SK-N-SH (cell line): ENCODE data around the gene PPIL1. TPM values are rescaled to one million over a fixed set of nuclear protein-coding genes. Genes with fewer than 3 reads are reported as not detected.
A peak's percentile ranks its signal among the peaks of the same experiment; 100 is the strongest.

Source experiments
- CTCF ChIA-PET: fragments of 300-600, 350-600 bp; formaldehyde crosslinking; extraction: SDS; loops from one replicate; lab custom pipeline; 2021; lab: Yijun Ruan, JAX
- POLR2A ChIA-PET: fragments of 350-600 bp; sonication (Branson Sonifier 250); formaldehyde crosslinking; extraction: SDS; loops from one replicate; lab custom pipeline; 2020; ENCODE audit warnings: antibody characterized with exemption, inconsistent platforms; lab: Yijun Ruan, JAX
- DNase-seq: peaks from one replicate; pipeline ENCODE4 v3.0.0; 2012
- H2AFZ ChIP-seq: fragments of 200-600 bp; sonication (generic); 2 replicates; pipeline ENCODE4 v1.8.1; 2016; ENCODE audit warnings: antibody characterized with exemption, mild to moderate bottlenecking, low read depth
- H3F3A ChIP-seq: fragments of 200-600 bp; sonication (generic); replicated peaks from 2 replicates; pipeline ENCODE3; 2016; ENCODE audit warnings: antibody characterized with exemption, mild to moderate bottlenecking; ENCODE audit not compliant: insufficient read depth
- H3K27ac ChIP-seq, 2 experiments: fragments of 200-500 bp in 1 of 2; fragments of 200-600 bp in 1 of 2; sonication (Bioruptor generic) in 1 of 2; sonication (generic), shearing (Covaris generic) in 1 of 2; 2 replicates each; pipeline versions ENCODE4 v1.5.1 to v1.6.1; 2014 to 2016; ENCODE audit warnings: low read depth in 2 of 2, inconsistent platforms in 1 of 2, low read length in 1 of 2, mild to moderate bottlenecking in 1 of 2, mixed read lengths in 1 of 2
- H3K27me3 ChIP-seq: fragments of 200-600 bp; sonication (generic), shearing (Covaris generic); 2 replicates; pipeline ENCODE4 v1.6.1; 2016; ENCODE audit warnings: mixed run types; ENCODE audit not compliant: insufficient read depth
- H3K36me3 ChIP-seq, 2 experiments: fragments of 200-500 bp in 1 of 2; fragments of 200-600 bp in 1 of 2; sonication (Bioruptor generic) in 1 of 2; sonication (generic) in 1 of 2; replicated peaks in 1 of 2; 2 replicates each; pipeline versions ENCODE3 to v1.5.1; 2014 to 2016; ENCODE audit warnings: low read length in 1 of 2, mild to moderate bottlenecking in 1 of 2; ENCODE audit not compliant: insufficient read depth in 2 of 2, control insufficient read depth in 1 of 2
- H3K4me1 ChIP-seq, 2 experiments: fragments of 200-500 bp in 1 of 2; fragments of 200-600 bp in 1 of 2; sonication (Bioruptor generic) in 1 of 2; sonication (generic), shearing (Covaris generic) in 1 of 2; 2 replicates each; pipeline versions ENCODE4 v1.5.1 to v1.6.1; 2014 to 2016; ENCODE audit warnings: low read depth in 1 of 2, low read length in 1 of 2, mixed run types in 1 of 2; ENCODE audit not compliant: insufficient read depth in 2 of 2, control insufficient read depth in 1 of 2
- H3K4me2 ChIP-seq: fragments of 200-600 bp; sonication (generic), shearing (Covaris generic); 2 replicates; pipeline ENCODE4 v1.6.1; 2017; ENCODE audit warnings: mixed run types
- H3K4me3 ChIP-seq, 2 experiments: fragments of 200-500 bp in 1 of 2; fragments of 200-600 bp in 1 of 2; sonication (Bioruptor generic) in 1 of 2; sonication (generic), shearing (Covaris generic) in 1 of 2; 2 replicates each; pipeline versions ENCODE4 v1.5.1 to v1.8.1; 2014 to 2016; ENCODE audit warnings: low read depth in 2 of 2, inconsistent platforms in 1 of 2, low read length in 1 of 2, mild to moderate bottlenecking in 1 of 2, mixed read lengths in 1 of 2, moderate library complexity in 1 of 2
- H3K79me2 ChIP-seq: fragments of 200-600 bp; sonication (generic); 2 replicates; pipeline ENCODE4 v1.8.1; 2017; ENCODE audit warnings: mild to moderate bottlenecking; ENCODE audit not compliant: insufficient read depth
- H3K9ac ChIP-seq: fragments of 200-600 bp; sonication (generic); 2 replicates; pipeline ENCODE4 v1.6.1; 2017; ENCODE audit warnings: mixed run types
- H3K9me2 ChIP-seq: fragments of 200-600 bp; sonication (generic); 2 replicates; pipeline ENCODE4 v1.6.1; 2017; ENCODE audit warnings: mixed run types
- H3K9me3 ChIP-seq: fragments of 200-600 bp; sonication (generic); 2 replicates; pipeline ENCODE4 v1.6.1; 2017; ENCODE audit warnings: mixed run types, mild to moderate bottlenecking, moderate library complexity
- H4K20me1 ChIP-seq: fragments of 200-600 bp; sonication (generic); 2 replicates; pipeline ENCODE4 v1.6.1; 2017; ENCODE audit warnings: mild to moderate bottlenecking, mixed run types; ENCODE audit not compliant: insufficient read depth
- CHD2 ChIP-seq: fragments of 150-350 bp; IDR thresholded peaks from 2 replicates; pipeline ENCODE4 v1.6.1; 2018; ENCODE audit warnings: low read length; ENCODE audit not compliant: partially characterized antibody
- EZH2phosphoT487 ChIP-seq: fragments of 200-600 bp; sonication (generic); IDR thresholded peaks from 2 replicates; pipeline ENCODE4 v1.6.1; 2017; ENCODE audit warnings: low read depth, mixed run types, mild to moderate bottlenecking, antibody characterized with exemption, moderate library complexity, borderline replicate concordance
- FOSL2 ChIP-seq: IDR thresholded peaks from 2 replicates; pipeline ENCODE4 v1.4.0; 2012; ENCODE audit warnings: low read depth, mild to moderate bottlenecking, moderate library complexity, borderline replicate concordance
- FOXM1 ChIP-seq: IDR thresholded peaks from 2 replicates; pipeline ENCODE4 v1.4.0; 2012; ENCODE audit warnings: low read depth, mild to moderate bottlenecking
- JUND ChIP-seq: IDR thresholded peaks from 2 replicates; pipeline ENCODE4 v1.4.0; 2012
- MXI1 ChIP-seq: IDR thresholded peaks from 2 replicates; pipeline ENCODE4 v1.6.1; 2012; ENCODE audit warnings: mild to moderate bottlenecking, low read depth, low read length, improper control_type of control experiment
- NRF1 ChIP-seq: IDR thresholded peaks from 2 replicates; pipeline ENCODE4 v1.6.1; 2012; ENCODE audit warnings: low read depth, mild to moderate bottlenecking, low read length
- RCOR1 ChIP-seq: fragments of 150-350 bp; IDR thresholded peaks from 2 replicates; pipeline ENCODE4 v1.6.1; 2017; ENCODE audit warnings: antibody characterized with exemption, low read length
- RXRA ChIP-seq: IDR thresholded peaks from 2 replicates; pipeline ENCODE4 v1.4.0; 2012; ENCODE audit warnings: low read depth, mild to moderate bottlenecking, borderline replicate concordance
- SIN3A ChIP-seq: IDR thresholded peaks from 2 replicates; pipeline ENCODE4 v1.6.1; 2012; ENCODE audit warnings: low read depth, mild to moderate bottlenecking, low read length, moderate library complexity, borderline replicate concordance
- SMC3 ChIP-seq: IDR thresholded peaks from 2 replicates; pipeline ENCODE4 v1.6.1; 2012; ENCODE audit warnings: low read depth, low read length, improper control_type of control experiment
- TCF12 ChIP-seq: IDR thresholded peaks from 2 replicates; pipeline ENCODE4 v1.4.0; 2012
- TEAD4 ChIP-seq: IDR thresholded peaks from 2 replicates; pipeline ENCODE4 v1.4.0; 2012; ENCODE audit warnings: mild to moderate bottlenecking, borderline replicate concordance; ENCODE audit not compliant: insufficient read depth
- YY1 ChIP-seq: IDR thresholded peaks from 2 replicates; pipeline ENCODE4 v1.4.0; 2012; ENCODE audit warnings: low read depth, mild to moderate bottlenecking
- WGBS: methylation state at CpG from one replicate; pipeline ENCODE4 v1.1.6; 2017; ENCODE audit warnings: low lambda C conversion rate; 5-methylcytosine and 5-hydroxymethylcytosine counted together
- polyA plus RNA-seq, 3 experiments: library from polyadenylated mRNA; depleted of rRNA; stranded (reverse); fragments of >200 nt; gene quantifications; 2 replicates each; pipeline ENCODE4 v1.2.3, GENCODE V29; 2012
- TF ChIP-seq, protein P1 (sequence below): IDR thresholded peaks from 2 replicates; pipeline ENCODE4; 2012
- TF ChIP-seq, protein P2 (sequence below): fragments of 150-350 bp; IDR thresholded peaks from 2 replicates; pipeline ENCODE4 v1.6.1; 2016; ENCODE audit warnings: mild to moderate bottlenecking, low read depth, low read length
- TF ChIP-seq, protein P3 (sequence below): IDR thresholded peaks from 2 replicates; pipeline ENCODE4 v1.4.0; 2012; ENCODE audit warnings: low read depth

Gene PPIL1
- polyA plus RNA-seq, 1 of the 3 experiments (the other 2 are of a cell fraction): 36.6 TPM

DNA sequence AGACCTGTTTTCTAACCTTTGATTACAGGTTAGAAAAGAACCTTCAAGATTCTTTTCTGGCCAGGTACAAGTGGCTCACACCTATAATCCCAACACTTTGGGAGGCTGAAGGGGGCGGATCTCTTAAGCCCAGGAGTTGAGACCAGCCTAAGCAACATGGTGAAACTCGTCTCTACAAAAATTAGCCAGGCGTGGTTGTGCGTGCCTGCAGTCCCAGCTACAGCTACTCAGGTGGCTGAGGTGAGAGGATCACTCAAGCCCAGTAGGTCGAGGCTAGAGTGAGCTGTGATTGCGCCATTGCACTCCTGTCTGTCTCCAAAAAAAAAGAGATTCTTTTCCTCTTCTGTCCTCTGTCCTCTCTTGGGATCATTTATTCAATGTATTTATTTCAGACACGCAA is 14.5 kb downstream of the PPIL1 start:
- Histone ChIP-seq H3K4me2 (no peak overlapping the region), H3F3A (no peaks in the 10 kb centered on the region), H3K79me2 (peaks cover 35% of the 10 kb centered on the region), H3K36me3 (peaks cover 15 to 35% of the 10 kb centered on the region in 2 experiments), H3K27ac (no peak overlapping the region), H2AFZ (no peak overlapping the region), H3K9ac (no peak overlapping the region), H3K4me3 (no peak overlapping the region), H4K20me1 (no peaks in the 10 kb centered on the region), H3K4me1 (peaks cover 0 to 12% of the 10 kb centered on the region in 2 experiments; a peak in 1 of 4 replicates), H3K9me2 (no peaks in the 10 kb centered on the region), H3K27me3 (no peaks in the 10 kb centered on the region), H3K9me3 (no peaks in the 10 kb centered on the region)
- WGBS: 95% methylated on average over 7 of the region's 7 CpGs
- DNase-seq: no peak
- no peak for TF ChIP-seq TCF12
- TF ChIP-seq RCOR1: no peak
- TF ChIP-seq NRF1: no peak
- TF ChIP-seq TEAD4: no peak
- TF ChIP-seq FOSL2: no peak
- TF ChIP-seq SMC3: no peak
- no peak for TF ChIP-seq CHD2
- no peak for TF ChIP-seq YY1
- POLR2A ChIA-PET: no interaction called here
- CTCF ChIA-PET: interaction anchor here (1.2 to 1.7 kb wide), 3 partner anchors 9 to 169 kb away, joined by 3 to 11 read pairs (median 4); no protein-coding TSS in a partner anchor

DNA sequence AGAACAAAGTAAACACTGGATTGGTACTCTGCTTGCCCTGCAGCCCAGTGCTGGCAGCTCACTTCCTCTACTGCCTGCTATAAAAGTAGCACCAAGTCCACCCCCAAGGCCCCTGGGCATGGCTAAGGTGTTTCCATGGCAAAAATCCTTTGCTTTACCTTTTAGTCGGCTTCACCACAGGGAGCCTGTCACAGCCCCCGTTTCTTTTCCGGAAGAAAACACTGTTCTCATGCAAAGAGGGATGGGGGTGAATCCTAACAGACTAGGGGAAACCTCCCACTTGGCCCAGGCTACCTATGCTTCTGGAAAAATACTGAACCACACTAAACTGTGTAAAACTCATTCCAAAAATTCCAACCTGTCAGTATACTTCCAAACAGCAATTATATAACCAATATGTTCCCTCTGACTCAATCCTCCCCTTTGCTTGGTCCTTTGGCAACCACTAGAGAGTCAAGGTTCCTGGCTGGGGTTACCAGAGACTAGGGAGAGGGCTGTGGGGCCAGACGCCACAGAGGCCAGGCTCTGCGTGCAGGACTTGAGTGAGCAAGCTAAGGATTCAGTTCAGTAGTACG is 16.1 kb downstream of the PPIL1 start:
- peaks cover 5 to 9% of the 10 kb centered on the region in 2 experiments; a peak in 2 of 4 replicates for H3K4me1 ChIP-seq
- no peak overlapping the region for H3K4me3 ChIP-seq
- DNase-seq: no peak
- H3K79me2 ChIP-seq: peaks cover 21% of the 10 kb centered on the region
- H3K27me3 ChIP-seq: no peaks in the 10 kb centered on the region
- no peaks in the 10 kb centered on the region for H3K9me3 ChIP-seq
- no peak for TF ChIP-seq FOSL2
- TF ChIP-seq, protein P1, sequence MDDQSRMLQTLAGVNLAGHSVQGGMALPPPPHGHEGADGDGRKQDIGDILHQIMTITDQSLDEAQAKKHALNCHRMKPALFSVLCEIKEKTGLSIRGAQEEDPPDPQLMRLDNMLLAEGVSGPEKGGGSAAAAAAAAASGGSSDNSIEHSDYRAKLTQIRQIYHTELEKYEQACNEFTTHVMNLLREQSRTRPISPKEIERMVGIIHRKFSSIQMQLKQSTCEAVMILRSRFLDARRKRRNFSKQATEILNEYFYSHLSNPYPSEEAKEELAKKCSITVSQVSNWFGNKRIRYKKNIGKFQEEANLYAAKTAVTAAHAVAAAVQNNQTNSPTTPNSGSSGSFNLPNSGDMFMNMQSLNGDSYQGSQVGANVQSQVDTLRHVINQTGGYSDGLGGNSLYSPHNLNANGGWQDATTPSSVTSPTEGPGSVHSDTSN: peak; percentile 71
- no peak for TF ChIP-seq MXI1
- TF ChIP-seq TCF12: peak; percentile 45
- TF ChIP-seq FOXM1: no peak
- TF ChIP-seq, protein P2, sequence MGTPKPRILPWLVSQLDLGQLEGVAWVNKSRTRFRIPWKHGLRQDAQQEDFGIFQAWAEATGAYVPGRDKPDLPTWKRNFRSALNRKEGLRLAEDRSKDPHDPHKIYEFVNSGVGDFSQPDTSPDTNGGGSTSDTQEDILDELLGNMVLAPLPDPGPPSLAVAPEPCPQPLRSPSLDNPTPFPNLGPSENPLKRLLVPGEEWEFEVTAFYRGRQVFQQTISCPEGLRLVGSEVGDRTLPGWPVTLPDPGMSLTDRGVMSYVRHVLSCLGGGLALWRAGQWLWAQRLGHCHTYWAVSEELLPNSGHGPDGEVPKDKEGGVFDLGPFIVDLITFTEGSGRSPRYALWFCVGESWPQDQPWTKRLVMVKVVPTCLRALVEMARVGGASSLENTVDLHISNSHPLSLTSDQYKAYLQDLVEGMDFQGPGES: no peak
- no peak for TF ChIP-seq RXRA
- TF ChIP-seq SIN3A: no peak
- TF ChIP-seq, protein P3, sequence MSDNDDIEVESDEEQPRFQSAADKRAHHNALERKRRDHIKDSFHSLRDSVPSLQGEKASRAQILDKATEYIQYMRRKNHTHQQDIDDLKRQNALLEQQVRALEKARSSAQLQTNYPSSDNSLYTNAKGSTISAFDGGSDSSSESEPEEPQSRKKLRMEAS: no peak
- no peak for TF ChIP-seq EZH2phosphoT487
- TF ChIP-seq NRF1: no peak
- no peak for TF ChIP-seq JUND
- H4K20me1 ChIP-seq: no peaks in the 10 kb centered on the region
- CTCF ChIA-PET: interaction anchor here (0.7 to 2.9 kb wide), 5 partner anchors 8 to 171 kb away, joined by 3 to 8 read pairs (median 3); no protein-coding TSS in a partner anchor
- no peak overlapping the region for H2AFZ ChIP-seq
- 0 out of 4 replicates have a peak overlapping the region, but pooled peaks of 1 of the 2 experiments have one; percentile 11 for H3K27ac ChIP-seq
- POLR2A ChIA-PET: no interaction called here
- H3F3A ChIP-seq: no peaks in the 10 kb centered on the region
- H3K9ac ChIP-seq: no peak overlapping the region
- peaks cover 20 to 41% of the 10 kb centered on the region in 2 experiments for H3K36me3 ChIP-seq
- H3K4me2 ChIP-seq: no peak overlapping the region
- H3K9me2 ChIP-seq: no peaks in the 10 kb centered on the region
- 76% methylated on average over 6 of the region's 6 CpGs for WGBS
